Gastrocnemius medialis (tissue), 4 donors: ENCODE measurements around the gene ZNF513.

Experiments
- CTCF ChIP-seq, 5 experiments: fragments of 450-650 bp in 3 of 5; fragments of 200-600 bp in 2 of 5; sonication (generic) in 2 of 5; IDR thresholded peaks in 4 of 5; conservative IDR thresholded peaks in 1 of 5; 1 replicate in 4 of 5; 2 replicates in 1 of 5; pipeline ENCODE4 v1.5.1; 2016 to 2019; ENCODE audit warnings: antibody characterized with exemption in 5 of 5, mild to moderate bottlenecking in 3 of 5, moderate library complexity in 3 of 5
- POLR2A ChIP-seq, 2 donors: fragments of 450-650 bp; IDR thresholded peaks; one replicate each; pipeline ENCODE4 v1.6.1; 2017; ENCODE audit warnings: antibody characterized with exemption in 2 of 2, mild to moderate bottlenecking in 2 of 2, moderate library complexity in 2 of 2

GRCh38 chr2:27369471-27370025 lies 11.0 kb downstream of the ZNF513 start:
- TF ChIP-seq CTCF (IDR thresholded peaks at IDR 0.05 in 4 of 5, conservative IDR thresholded peaks at IDR 0.05 in 1 of 5), result no peak
- no peak for TF ChIP-seq POLR2A (IDR thresholded peaks at IDR 0.05)
